ENCODE data around the gene DLGAP4. TPM values are rescaled to one million over a fixed set of nuclear protein-coding genes. Genes with fewer than 3 reads are reported as not detected.

Gene DLGAP4
- polyA plus RNA-seq, 1 of the 3 experiments (the other 2 are of a cell fraction), result 31.2 TPM

GRCh38 chr20:36359668-36360406 is 53.7 kb downstream of the DLGAP4 start:
- no peaks in the 10 kb centered on the region for H3K79me2 ChIP-seq (ENCODE audit: insufficient read depth)
- H2AFZ ChIP-seq (ENCODE audit: low read depth), result no peak overlapping the region
- ChIA-PET CTCF (interaction anchor here (2.0 kb wide), 1 partner anchor 79 kb away, joined by 7 read pairs; no protein-coding TSS in a partner anchor), POLR2A (no interaction called here)
- no peaks in the 10 kb centered on the region for H3K9me2 ChIP-seq
- WGBS (ENCODE audit: low lambda C conversion rate), result 49% methylated on average over 9 of the region's 11 CpGs
- no peak overlapping the region for H3K27ac ChIP-seq (ENCODE audit: low read depth in 2 of 2, low read length in 1 of 2)
- no peak overlapping the region for H3K4me3 ChIP-seq (ENCODE audit: low read depth in 2 of 2, low read length in 1 of 2)
- DNase-seq, result no peak
- no peak overlapping the region for H3K4me2 ChIP-seq
- H3K27me3 ChIP-seq (ENCODE audit: insufficient read depth), result peaks cover 13% of the 10 kb centered on the region; the same call in 1 of the 2 replicates
- no peaks in the 10 kb centered on the region for H3K9me3 ChIP-seq
- H4K20me1 ChIP-seq (ENCODE audit: insufficient read depth), result no peaks in the 10 kb centered on the region
- H3K9ac ChIP-seq, result no peak overlapping the region
- H3F3A ChIP-seq (replicated peaks; ENCODE audit: insufficient read depth), result no peaks in the 10 kb centered on the region
- no peak for TF ChIP-seq MXI1 (IDR thresholded peaks at IDR 0.05; ENCODE audit: low read depth, low read length)
- no peak for TF ChIP-seq IRF3 (IDR thresholded peaks at IDR 0.05; ENCODE audit: low read depth, low read length)
- TF ChIP-seq CTCF (IDR thresholded peaks at IDR 0.05), result no peak
- TF ChIP-seq EZH2phosphoT487 (IDR thresholded peaks at IDR 0.05; ENCODE audit: borderline replicate concordance, low read depth), result no peak
- H3K36me3 ChIP-seq (replicated peaks in 1 of 2; ENCODE audit: control insufficient read depth in 1 of 2, insufficient read depth in 2 of 2, low read length in 1 of 2), result no peaks in the 10 kb centered on the region
- H3K4me1 ChIP-seq (ENCODE audit: control insufficient read depth in 1 of 2, insufficient read depth in 2 of 2, low read depth in 1 of 2, low read length in 1 of 2), result no peaks in the 10 kb centered on the region

- Histone ChIP-seq H3K4me3 (ENCODE audit: low read depth in 2 of 2, low read length in 1 of 2) (no peak overlapping the region), H2AFZ (ENCODE audit: low read depth) (no peak overlapping the region), H3K9ac (no peak overlapping the region), H3K27ac (ENCODE audit: low read depth in 2 of 2, low read length in 1 of 2) (no peak overlapping the region), H3K4me2 (no peak overlapping the region), H3F3A (replicated peaks; ENCODE audit: insufficient read depth) (no peaks in the 10 kb centered on the region), H3K79me2 (ENCODE audit: insufficient read depth) (no peaks in the 10 kb centered on the region), H3K27me3 (ENCODE audit: insufficient read depth) (peaks cover 14% of the 10 kb centered on the region; the same call in 1 of the 2 replicates), H3K4me1 (ENCODE audit: control insufficient read depth in 1 of 2, insufficient read depth in 2 of 2, low read depth in 1 of 2, low read length in 1 of 2) (no peaks in the 10 kb centered on the region), H3K9me3 (no peaks in the 10 kb centered on the region), H4K20me1 (ENCODE audit: insufficient read depth) (no peaks in the 10 kb centered on the region), H3K36me3 (replicated peaks in 1 of 2; ENCODE audit: control insufficient read depth in 1 of 2, insufficient read depth in 2 of 2, low read length in 1 of 2) (no peaks in the 10 kb centered on the region), H3K9me2 (no peaks in the 10 kb centered on the region)
- no peak for DNase-seq
- TF ChIP-seq GATA2 (CRISPR knock-in tag; IDR thresholded peaks at IDR 0.05) (no peak), POLR2AphosphoS5 (IDR thresholded peaks at IDR 0.05; ENCODE audit: low read depth, low read length) (no peak), FOXJ3 (CRISPR knock-in tag; IDR thresholded peaks at IDR 0.05) (no peak), YY1 (IDR thresholded peaks at IDR 0.05; ENCODE audit: low read depth) (no peak), PBX3 (IDR thresholded peaks at IDR 0.05) (no peak), GABPA (IDR thresholded peaks at IDR 0.05; ENCODE audit: low read depth) (no peak), ZBTB33 (IDR thresholded peaks at IDR 0.05; ENCODE audit: borderline replicate concordance, low read depth) (no peak), FOXM1 (IDR thresholded peaks at IDR 0.05; ENCODE audit: low read depth) (no peak), RAD21 (IDR thresholded peaks at IDR 0.05; ENCODE audit: low read length) (no peak), NFIC (IDR thresholded peaks at IDR 0.05; ENCODE audit: borderline replicate concordance) (no peak), MXI1 (IDR thresholded peaks at IDR 0.05; ENCODE audit: low read depth, low read length) (no peak), EZH2phosphoT487 (IDR thresholded peaks at IDR 0.05; ENCODE audit: borderline replicate concordance, low read depth) (no peak)
- ChIA-PET POLR2A (no interaction called here), CTCF (interaction anchor here (2.0 kb wide), 1 partner anchor 79 kb away, joined by 7 read pairs; no protein-coding TSS in a partner anchor)
- WGBS (ENCODE audit: low lambda C conversion rate), result 47% methylated on average over 10 of the region's 10 CpGs
These were observed 54.3 kb downstream of the DLGAP4 start for GRCh38 chr20:36360429-36360828.

Data from SK-N-SH (cell line).